HS-5 (cell line): ENCODE measurements around the gene ANKRD29.
"Not testable (repeated sequence)": the region's sequence is repeated elsewhere in the genome, so short reads cannot be mapped to it uniquely, and the experiment has no call there.

Source experiments
- DNase-seq: peaks from one replicate; pipeline ENCODE4 v3.0.0-alpha.2; 2012; ENCODE audit warnings: low read depth

Gene ANKRD29

GRCh38 chr18:23616258-23616657 is 46.5 kb downstream of the ANKRD29 start:
- DNase-seq: no peak

- no peak for DNase-seq
Measured at GRCh38 chr18:23614891-23615290, 47.8 kb downstream of the ANKRD29 start.

- DNase-seq: no peak
Measured at GRCh38 chr18:23614413-23614812, 48.3 kb downstream of the ANKRD29 start.

- not testable (repeated sequence) for DNase-seq
Measured at GRCh38 chr18:23613091-23613475, 49.6 kb downstream of the ANKRD29 start.

GRCh38 chr18:23612434-23613090 is 50.1 kb downstream of the ANKRD29 start:
- DNase-seq: no peak

GRCh38 chr18:23609390-23610023 is 53.2 kb downstream of the ANKRD29 start:
- DNase-seq: no peak

GRCh38 chr18:23608211-23608610 is 54.5 kb downstream of the ANKRD29 start:
- no peak for DNase-seq

- DNase-seq: no peak
Measured at GRCh38 chr18:23605941-23606340, 56.8 kb downstream of the ANKRD29 start.

GRCh38 chr18:23599809-23600208 is 62.9 kb downstream of the ANKRD29 start:
- DNase-seq: no peak

GRCh38 chr18:23596183-23596582 is 66.5 kb downstream of the ANKRD29 start:
- no peak for DNase-seq

GRCh38 chr18:23595591-23595990 is 67.1 kb downstream of the ANKRD29 start:
- no peak for DNase-seq

GRCh38 chr18:23593720-23594119 is 69.0 kb downstream of the ANKRD29 start:
- peak; percentile 93 for DNase-seq

- DNase-seq: no peak
Measured at GRCh38 chr18:23592911-23593310, 69.8 kb downstream of the ANKRD29 start.

GRCh38 chr18:23591011-23591410 is 71.7 kb downstream of the ANKRD29 start:
- no peak for DNase-seq

GRCh38 chr18:23588836-23589560 is 73.7 kb downstream of the ANKRD29 start:
- no peak for DNase-seq

- DNase-seq: no peak
Measured at GRCh38 chr18:23587220-23587642, 75.5 kb downstream of the ANKRD29 start.

- peak; percentile 94 for DNase-seq
Measured at GRCh38 chr18:23586249-23587196, 76.2 kb downstream of the ANKRD29 start, which contains the start of gene NPC1. NPC1 (minus strand) TSS chr18:23586506; CDS start chr18:23586343, 163 bp downstream.

- DNase-seq: no peak
Measured at GRCh38 chr18:23585897-23586248, 76.8 kb downstream of the ANKRD29 start.

GRCh38 chr18:23585007-23585871 is 77.5 kb downstream of the ANKRD29 start:
- no peak for DNase-seq

- no peak for DNase-seq
Measured at GRCh38 chr18:23584019-23584983, 78.4 kb downstream of the ANKRD29 start.
